HG02588 (cell line): ENCODE measurements around the gene HCLS1.

Experiments
- ATAC-seq: cut with Tn5 transposase; IDR thresholded peaks from one replicate; pipeline ENCODE4 v1.9.1; 2021; ENCODE audit warnings: mild to moderate bottlenecking, moderate library complexity; ENCODE audit not compliant: unreplicated experiment

The HCLS1 gene

GRCh38 chr3:121658716-121659435, 1.8 kb downstream of the HCLS1 start:
- no peak for ATAC-seq

- ATAC-seq = peak; percentile 77
Observed at GRCh38 chr3:121654493-121655385, 6.0 kb downstream of the HCLS1 start.

- ATAC-seq = no peak
Observed at GRCh38 chr3:121651684-121652083, 9.0 kb downstream of the HCLS1 start.

- ATAC-seq = no peak
Observed at GRCh38 chr3:121649645-121650044, 11.1 kb downstream of the HCLS1 start.

GRCh38 chr3:121648219-121648958, 12.3 kb downstream of the HCLS1 start:
- ATAC-seq = no peak

- ATAC-seq = no peak
Observed at GRCh38 chr3:121645054-121645453, 15.6 kb downstream of the HCLS1 start.

- ATAC-seq = no peak
Observed at GRCh38 chr3:121642601-121643314, 17.9 kb downstream of the HCLS1 start.

- no peak for ATAC-seq
Observed at GRCh38 chr3:121641127-121641526, 19.6 kb downstream of the HCLS1 start.

GRCh38 chr3:121637922-121638321, 22.8 kb downstream of the HCLS1 start:
- no peak for ATAC-seq

GRCh38 chr3:121630355-121630754, 30.3 kb downstream of the HCLS1 start:
- no peak for ATAC-seq

GRCh38 chr3:121629601-121630000, 31.1 kb downstream of the HCLS1 start:
- ATAC-seq = no peak

- no peak for ATAC-seq
Observed at GRCh38 chr3:121627622-121628021, 33.1 kb downstream of the HCLS1 start.

GRCh38 chr3:121627211-121627610, 33.5 kb downstream of the HCLS1 start:
- no peak for ATAC-seq

- ATAC-seq = no peak
Observed at GRCh38 chr3:121626495-121626894, 34.2 kb downstream of the HCLS1 start.

GRCh38 chr3:121624147-121624899, 36.4 kb downstream of the HCLS1 start:
- no peak for ATAC-seq

- no peak for ATAC-seq
Observed at GRCh38 chr3:121621491-121621890, 39.2 kb downstream of the HCLS1 start.

- no peak for ATAC-seq
Observed at GRCh38 chr3:121619691-121620090, 41.0 kb downstream of the HCLS1 start.

GRCh38 chr3:121606106-121606505, 54.6 kb downstream of the HCLS1 start:
- ATAC-seq = no peak

GRCh38 chr3:121604759-121605158, 55.9 kb downstream of the HCLS1 start:
- no peak for ATAC-seq

- no peak for ATAC-seq
Observed at GRCh38 chr3:121601212-121601812, 59.4 kb downstream of the HCLS1 start.
